Right atrium auricular region (tissue), 2 donors: ENCODE data around the gene MYL6. TPM values are rescaled to one million over a fixed set of nuclear protein-coding genes. Genes with fewer than 3 reads are reported as not detected.

Source experiments
- DNase-seq: peaks from one replicate; pipeline ENCODE4 v3.0.0-alpha.2; 2019; ENCODE audit warnings: low spot score
- H3K27ac ChIP-seq, 2 donors: fragments of 200-600 bp; sonication (generic); 1 replicate in 1 of 2; 2 replicates in 1 of 2; pipeline ENCODE4 v1.5.1; 2016 to 2019
- H3K27me3 ChIP-seq, 2 donors: fragments of 200-600 bp; sonication (generic); one replicate each; pipeline versions ENCODE4 v1.5.1 to v1.6.0; 2017 to 2019
- H3K36me3 ChIP-seq: fragments of 200-600 bp; sonication (generic); one replicate; pipeline ENCODE4 v1.5.1; 2016
- H3K4me1 ChIP-seq, 2 donors: fragments of 200-600 bp; sonication (generic); one replicate each; pipeline versions ENCODE4 v1.5.1 to v1.6.0; 2017 to 2019
- H3K4me3 ChIP-seq, 2 donors: fragments of 200-600 bp; sonication (generic); 1 replicate in 1 of 2; 2 replicates in 1 of 2; pipeline ENCODE4 v1.5.1; 2017 to 2019; ENCODE audit warnings: mild to moderate bottlenecking in 1 of 2, moderate library complexity in 1 of 2
- H3K9me3 ChIP-seq, 2 donors: fragments of 200-600 bp; sonication (generic); one replicate each; pipeline ENCODE4 v1.5.1; 2019
- total RNA-seq, 2 donors: library from RNA; depleted of rRNA; stranded (reverse); fragments of >200 nt; gene quantifications; one replicate each; pipeline ENCODE4 v1.1.0, GENCODE V29; 2016
- TF ChIP-seq, protein P1 (sequence below), 2 donors: fragments of 200-600 bp; sonication (generic); IDR thresholded peaks; one replicate each; pipeline ENCODE4 v1.5.1; 2019; ENCODE audit warnings: antibody characterized with exemption in 2 of 2

Gene MYL6
- total RNA-seq, 2 donors from 2014 or later = 567 to 1,179 TPM

DNA sequence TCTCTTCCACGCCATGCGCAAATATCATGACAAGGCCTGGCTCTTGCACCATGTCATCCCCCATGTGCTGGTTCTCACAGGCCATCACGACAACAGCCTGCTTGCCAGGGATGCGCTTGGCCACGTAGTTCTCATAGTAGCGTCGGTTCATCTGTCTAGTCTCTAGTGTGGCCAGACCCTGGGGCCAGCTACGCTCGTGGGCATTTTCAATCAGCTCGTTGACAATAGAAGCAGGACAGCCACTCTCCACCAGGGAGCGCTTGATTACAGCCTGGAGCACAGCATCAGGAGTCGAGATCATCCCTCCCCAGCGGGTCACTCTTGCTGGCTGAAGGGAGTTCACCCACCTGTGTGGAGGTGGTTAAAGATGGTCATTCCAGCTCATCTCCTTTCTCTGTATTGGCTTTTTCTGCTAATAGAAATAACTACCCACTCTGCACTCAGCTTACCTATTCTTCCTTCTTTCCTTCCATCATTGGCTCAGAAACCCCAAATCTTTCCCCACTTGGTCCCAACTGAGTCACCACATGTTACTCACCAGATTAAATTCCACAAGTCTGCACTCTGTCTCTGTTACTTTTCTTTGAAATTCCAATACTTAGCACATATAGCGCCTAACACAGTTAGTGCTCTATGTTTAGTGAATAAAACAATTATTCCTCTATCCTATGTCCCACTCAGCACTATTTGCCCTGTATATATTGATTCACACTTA is 48.5 kb downstream of the MYL6 start:
- no peak overlapping the region for H3K27ac ChIP-seq
- DNase-seq = no peak

GRCh38 chr12:56208006-56208405 is 49.8 kb downstream of the MYL6 start:
- Histone ChIP-seq H3K4me3 (no peak overlapping the region), H3K27ac (no peak overlapping the region), H3K27me3 (no peaks in the 10 kb centered on the region), H3K4me1 (no peaks in the 10 kb centered on the region), H3K36me3 (peaks cover 78% of the 10 kb centered on the region), H3K9me3 (no peaks in the 10 kb centered on the region)
- TF ChIP-seq, protein P1, sequence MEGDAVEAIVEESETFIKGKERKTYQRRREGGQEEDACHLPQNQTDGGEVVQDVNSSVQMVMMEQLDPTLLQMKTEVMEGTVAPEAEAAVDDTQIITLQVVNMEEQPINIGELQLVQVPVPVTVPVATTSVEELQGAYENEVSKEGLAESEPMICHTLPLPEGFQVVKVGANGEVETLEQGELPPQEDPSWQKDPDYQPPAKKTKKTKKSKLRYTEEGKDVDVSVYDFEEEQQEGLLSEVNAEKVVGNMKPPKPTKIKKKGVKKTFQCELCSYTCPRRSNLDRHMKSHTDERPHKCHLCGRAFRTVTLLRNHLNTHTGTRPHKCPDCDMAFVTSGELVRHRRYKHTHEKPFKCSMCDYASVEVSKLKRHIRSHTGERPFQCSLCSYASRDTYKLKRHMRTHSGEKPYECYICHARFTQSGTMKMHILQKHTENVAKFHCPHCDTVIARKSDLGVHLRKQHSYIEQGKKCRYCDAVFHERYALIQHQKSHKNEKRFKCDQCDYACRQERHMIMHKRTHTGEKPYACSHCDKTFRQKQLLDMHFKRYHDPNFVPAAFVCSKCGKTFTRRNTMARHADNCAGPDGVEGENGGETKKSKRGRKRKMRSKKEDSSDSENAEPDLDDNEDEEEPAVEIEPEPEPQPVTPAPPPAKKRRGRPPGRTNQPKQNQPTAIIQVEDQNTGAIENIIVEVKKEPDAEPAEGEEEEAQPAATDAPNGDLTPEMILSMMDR (IDR thresholded peaks at IDR 0.05) = no peak
- DNase-seq = no peak

More for the DNA sequence above, 48.5 kb downstream of the MYL6 start:
- TF ChIP-seq, protein P1 (IDR thresholded peaks at IDR 0.05) = peak in 1 of 2 donors; percentile 67
- no peaks in the 10 kb centered on the region for H3K4me1 ChIP-seq
- H3K36me3 ChIP-seq = peaks cover 64% of the 10 kb centered on the region
- no peaks in the 10 kb centered on the region for H3K27me3 ChIP-seq
- no peaks in the 10 kb centered on the region for H3K9me3 ChIP-seq
- H3K4me3 ChIP-seq = no peak overlapping the region

Other genes with a start within 250 kb of the MYL6 start
- 10 to 100 TPM; 17.6 to 20.6 TPM for gene PYM1, start 230.5 kb upstream of the MYL6 start, total RNA-seq
- 10 to 100 TPM in 1 of 2 donors, 1 to 10 TPM in 1; 7.3 to 22.8 TPM for gene DGKA, start 227.2 kb upstream of the MYL6 start, total RNA-seq
- gene PMEL, start 192.3 kb upstream of the MYL6 start, total RNA-seq = 1 to 10 TPM in 1 of 2 donors, under 1 TPM in 1; 0.67 to 1.1 TPM
- gene CDK2, start 191.5 kb upstream of the MYL6 start, total RNA-seq = 10 to 100 TPM in 1 of 2 donors, 1 to 10 TPM in 1; 5.4 to 13.8 TPM
- 100 to 1,000 TPM in 1 of 2 donors, 10 to 100 TPM in 1; 93.5 to 108 TPM for gene RAB5B, start 184.3 kb upstream of the MYL6 start, total RNA-seq
- 10 to 100 TPM; 23.9 to 37.7 TPM for gene SUOX, start 161.1 kb upstream of the MYL6 start, total RNA-seq
- gene IKZF4, start 137.3 kb upstream of the MYL6 start, total RNA-seq = 1 to 10 TPM; 2.6 to 3.9 TPM
- gene RPS26, start 116.4 kb upstream of the MYL6 start, total RNA-seq = 1,000 to 10,000 TPM in 1 of 2 donors, 100 to 1,000 TPM in 1; 134 to 1,492 TPM
- 1 to 10 TPM; 3.2 to 7.2 TPM for gene ERBB3, start 78.2 kb upstream of the MYL6 start, total RNA-seq
- 100 to 1,000 TPM in 1 of 2 donors, 10 to 100 TPM in 1; 91.4 to 116 TPM for gene PA2G4, start 53.8 kb upstream of the MYL6 start, total RNA-seq
- 1,000 to 10,000 TPM in 1 of 2 donors, 100 to 1,000 TPM in 1; 606 to 2,188 TPM for gene RPL41, start 41.7 kb upstream of the MYL6 start, total RNA-seq
- gene ZC3H10, start 40.1 kb upstream of the MYL6 start, total RNA-seq = 1 to 10 TPM; 2.1 to 2.9 TPM
- 10 to 100 TPM; 25.4 to 74.0 TPM for gene ESYT1, start 30.1 kb upstream of the MYL6 start, total RNA-seq
- gene MYL6B, start 5.8 kb upstream of the MYL6 start, total RNA-seq = 10 to 100 TPM; 36.1 to 55.1 TPM
- 10 to 100 TPM; 45.0 to 70.2 TPM for gene SMARCC2, start 31.1 kb downstream of the MYL6 start, total RNA-seq
- gene RNF41, start 63.6 kb downstream of the MYL6 start, total RNA-seq = 10 to 100 TPM; 45.1 to 88.4 TPM
- 10 to 100 TPM; 19.7 to 23.6 TPM for gene NABP2, start 66.0 kb downstream of the MYL6 start, total RNA-seq
- not detected for gene SLC39A5, start 71.7 kb downstream of the MYL6 start, total RNA-seq
- gene ANKRD52, start 100.0 kb downstream of the MYL6 start, total RNA-seq = 10 to 100 TPM; 12.4 to 22.1 TPM
- gene COQ10A, start 108.6 kb downstream of the MYL6 start, total RNA-seq = 100 to 1,000 TPM in 1 of 2 donors, 10 to 100 TPM in 1; 68.5 to 149 TPM
- 100 to 1,000 TPM; 236 to 513 TPM for gene CS, start 142.0 kb downstream of the MYL6 start, total RNA-seq
- 10 to 100 TPM; 37.0 to 55.2 TPM for gene CNPY2, start 157.6 kb downstream of the MYL6 start, total RNA-seq
- gene PAN2, start 175.6 kb downstream of the MYL6 start, total RNA-seq = 10 to 100 TPM; 14.5 to 18.4 TPM
- not detected for gene IL23A, start 180.5 kb downstream of the MYL6 start, total RNA-seq
- 10 to 100 TPM; 28.3 to 41.0 TPM for gene STAT2, start 201.7 kb downstream of the MYL6 start, total RNA-seq
- not detected for gene APOF, start 204.5 kb downstream of the MYL6 start, total RNA-seq